Stimulated activated CD4-positive, alpha-beta T cell treated with anti-CD3 and anti-CD28 coated beads, TNF-alpha, amount 100 ng/mL, for 1 hour (primary cell): ENCODE data around the gene GRID2IP.

Source experiments
- DNase-seq, 3 donors: peaks; one replicate each; pipeline ENCODE4 v3.0.0-alpha.2; 2020; ENCODE audit warnings: low read depth in 3 of 3, low spot score in 1 of 3

Gene GRID2IP

DNA sequence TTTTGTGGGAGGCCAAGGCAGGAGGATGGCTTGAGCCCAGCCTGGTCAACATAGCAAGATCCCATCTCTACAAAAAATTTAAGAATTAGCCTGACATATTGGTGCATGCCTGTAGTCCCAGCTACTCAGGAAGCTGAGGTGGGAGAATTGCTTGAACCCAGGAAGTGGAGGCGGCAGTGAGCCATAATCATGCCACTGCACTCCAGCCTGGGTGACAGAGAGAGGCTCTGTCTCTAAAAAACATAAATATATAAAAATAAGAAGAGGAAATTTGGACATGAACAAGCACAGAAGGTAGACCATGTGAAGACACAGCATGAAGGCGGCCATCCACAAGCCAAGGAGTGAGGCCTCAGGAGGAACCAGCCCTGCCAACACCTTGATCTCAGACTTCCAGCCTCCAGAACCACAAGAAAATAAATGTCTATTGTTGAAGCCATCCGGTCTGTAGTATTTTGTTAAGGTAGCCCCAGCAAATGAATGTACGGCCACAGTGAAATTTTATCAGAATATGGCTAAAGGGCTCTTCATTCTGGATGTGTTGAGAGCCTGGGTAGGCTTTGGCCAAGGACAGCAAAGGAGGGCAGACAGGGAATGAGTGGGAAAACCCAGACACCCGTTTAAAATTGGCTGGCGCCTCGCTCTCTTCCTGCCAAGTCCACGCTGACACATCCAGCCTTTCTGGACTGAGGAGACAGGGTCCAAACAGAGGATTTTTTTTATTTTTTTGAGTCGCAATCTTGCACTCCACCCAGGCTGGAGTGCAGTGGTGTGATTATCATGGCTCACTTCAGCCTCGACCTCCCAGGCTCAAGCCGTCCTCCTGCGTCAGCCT lies 12.9 kb upstream of the GRID2IP start:
- DNase-seq, result no peak

DNA sequence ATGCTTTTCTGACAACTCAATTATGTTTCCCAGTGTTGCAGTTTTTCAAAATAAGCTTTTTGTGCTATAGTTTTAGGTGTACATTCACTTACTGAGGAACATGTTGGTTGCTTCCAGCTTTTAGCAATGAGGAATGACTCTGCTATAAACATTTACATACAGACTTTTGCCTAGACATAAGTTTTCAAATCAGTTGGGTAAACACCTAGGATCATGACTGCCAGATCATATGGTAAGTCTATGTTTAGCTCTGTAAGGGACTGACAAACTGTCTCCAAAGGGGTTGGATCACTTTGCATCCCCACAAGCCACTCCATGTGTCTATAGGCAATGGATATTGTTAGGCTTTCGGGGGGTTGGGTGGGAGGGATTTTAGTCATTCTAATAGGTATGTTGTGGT lies 10.8 kb upstream of the GRID2IP start:
- DNase-seq, result no peak

DNA sequence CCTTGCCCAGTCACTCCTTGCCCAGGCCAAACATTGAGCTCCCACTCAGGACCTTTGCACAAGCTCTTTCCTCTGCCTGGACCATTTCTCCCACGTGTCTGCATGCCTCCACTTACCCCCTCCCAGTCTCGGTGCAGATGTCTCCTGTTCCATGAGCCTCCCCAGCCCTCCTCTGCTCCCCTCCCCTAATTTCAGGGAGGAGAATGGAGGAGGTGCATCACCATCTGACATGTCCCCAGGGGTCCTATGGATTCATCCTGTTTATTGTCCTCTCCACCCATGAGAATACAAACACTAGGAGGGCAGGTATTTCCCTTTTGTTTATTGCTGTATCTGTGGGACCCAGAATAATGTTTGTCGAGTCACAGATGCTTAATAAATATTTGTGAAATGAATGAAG lies 8.6 kb upstream of the GRID2IP start:
- DNase-seq, result no peak

DNA sequence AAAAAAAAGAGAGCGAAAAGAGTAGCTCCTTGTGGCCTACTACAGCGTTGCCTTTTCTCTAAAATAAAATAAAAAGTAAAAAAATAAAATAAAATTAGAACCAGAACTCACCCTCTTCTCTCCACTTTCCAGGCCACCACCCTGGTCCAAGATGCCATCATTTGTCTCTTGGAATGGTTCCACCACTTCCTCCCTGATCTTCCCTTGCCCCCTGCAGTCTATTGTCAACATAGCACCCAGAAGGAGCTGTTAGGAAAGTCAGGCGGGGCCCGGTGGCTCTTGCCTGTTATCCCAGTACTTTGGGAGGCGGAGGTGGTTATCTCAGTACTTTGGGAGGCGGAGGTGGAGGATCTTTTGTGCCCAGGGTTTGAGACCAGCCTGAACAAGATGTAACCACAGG lies 7.6 kb upstream of the GRID2IP start:
- DNase-seq, result no peak

DNA sequence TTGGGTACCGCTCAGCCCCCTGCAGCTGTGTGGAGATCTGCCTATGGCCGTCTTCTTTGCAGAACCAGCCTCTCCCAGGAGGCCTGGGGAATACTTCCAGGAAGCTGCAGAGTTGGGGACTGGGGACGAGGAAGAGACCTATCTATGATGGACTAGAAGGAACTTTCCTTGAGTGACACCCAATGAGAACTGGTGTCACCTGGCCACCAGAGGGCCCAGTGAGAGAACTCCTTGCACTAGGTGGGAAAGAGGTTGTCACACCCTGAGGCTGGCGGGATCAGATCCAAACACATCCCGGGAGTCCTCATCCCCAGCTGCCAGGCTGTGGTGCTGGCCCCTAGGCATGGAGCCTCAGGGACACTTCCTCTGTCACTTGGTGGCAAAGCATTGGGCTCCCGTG lies 4.9 kb upstream of the GRID2IP start:
- DNase-seq, result no peak

DNA sequence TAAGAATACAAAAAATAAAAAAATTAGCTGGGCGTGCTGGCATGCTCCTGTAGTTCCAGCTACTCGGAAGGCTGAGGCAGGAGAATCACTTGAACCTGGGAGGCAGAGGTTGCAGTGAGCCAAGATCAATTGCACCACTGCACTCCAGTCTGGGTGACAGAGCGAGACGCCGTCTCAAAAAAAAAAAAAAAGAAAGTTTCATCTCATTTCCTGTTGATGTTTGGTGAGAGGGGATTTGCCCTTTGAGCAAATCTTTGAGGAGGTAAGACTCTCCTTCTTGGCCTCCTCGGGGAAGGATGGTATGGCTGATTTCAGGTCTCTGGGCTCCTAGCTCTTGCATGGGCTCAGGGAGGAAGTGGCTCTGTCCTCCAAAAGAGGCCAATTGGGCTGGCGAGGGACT lies 3.6 kb upstream of the GRID2IP start:
- DNase-seq, result no peak

DNA sequence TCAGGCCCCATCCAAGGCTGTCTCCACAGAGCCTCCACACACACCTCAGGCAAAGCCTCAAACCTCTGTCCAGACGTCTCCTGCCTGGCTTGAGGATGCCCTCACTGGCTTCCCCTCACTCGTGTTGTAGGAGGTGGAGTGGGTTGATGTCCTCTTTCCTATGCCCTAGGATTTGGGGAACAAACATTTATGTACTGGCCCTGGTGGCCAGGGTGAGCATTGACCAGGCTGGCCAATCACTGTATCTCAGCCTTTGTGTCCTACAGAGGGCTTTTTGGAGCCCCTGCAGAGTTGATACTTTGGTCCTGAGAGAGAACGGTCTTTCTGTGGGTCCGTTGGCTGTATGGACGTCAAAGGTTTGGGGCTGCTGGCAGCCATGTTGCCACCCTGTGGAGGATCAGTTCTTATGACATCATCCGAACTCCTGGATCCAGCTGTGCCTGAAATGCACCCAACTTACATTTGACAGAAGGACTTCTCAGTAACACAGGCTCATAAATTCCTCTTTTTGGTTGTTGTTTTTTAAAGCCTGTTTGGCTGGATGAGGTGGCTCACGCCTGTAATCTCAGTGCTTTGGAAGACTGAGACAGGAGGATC lies 2.3 kb upstream of the GRID2IP start:
- no peak for DNase-seq

DNA sequence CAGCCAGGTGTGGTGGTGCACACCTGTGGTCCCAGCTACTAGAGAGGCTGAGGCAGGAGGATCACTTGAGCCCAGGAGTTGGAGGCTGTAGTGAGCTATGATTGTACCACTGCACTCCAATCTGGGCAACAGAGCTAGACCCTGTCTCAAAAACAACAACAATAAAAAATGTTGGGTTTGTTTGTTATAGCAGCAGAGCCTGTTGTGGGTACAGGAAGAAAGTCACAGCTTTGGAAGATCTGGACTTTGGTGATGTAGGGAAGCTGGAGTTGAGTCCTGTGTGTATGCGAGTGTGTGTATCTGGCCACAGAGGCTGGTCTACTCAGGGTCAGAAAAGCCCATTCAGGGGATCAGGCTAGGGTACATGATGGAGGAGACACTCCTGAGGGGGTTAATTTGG lies 3.9 kb downstream of the GRID2IP start:
- DNase-seq, result no peak

DNA sequence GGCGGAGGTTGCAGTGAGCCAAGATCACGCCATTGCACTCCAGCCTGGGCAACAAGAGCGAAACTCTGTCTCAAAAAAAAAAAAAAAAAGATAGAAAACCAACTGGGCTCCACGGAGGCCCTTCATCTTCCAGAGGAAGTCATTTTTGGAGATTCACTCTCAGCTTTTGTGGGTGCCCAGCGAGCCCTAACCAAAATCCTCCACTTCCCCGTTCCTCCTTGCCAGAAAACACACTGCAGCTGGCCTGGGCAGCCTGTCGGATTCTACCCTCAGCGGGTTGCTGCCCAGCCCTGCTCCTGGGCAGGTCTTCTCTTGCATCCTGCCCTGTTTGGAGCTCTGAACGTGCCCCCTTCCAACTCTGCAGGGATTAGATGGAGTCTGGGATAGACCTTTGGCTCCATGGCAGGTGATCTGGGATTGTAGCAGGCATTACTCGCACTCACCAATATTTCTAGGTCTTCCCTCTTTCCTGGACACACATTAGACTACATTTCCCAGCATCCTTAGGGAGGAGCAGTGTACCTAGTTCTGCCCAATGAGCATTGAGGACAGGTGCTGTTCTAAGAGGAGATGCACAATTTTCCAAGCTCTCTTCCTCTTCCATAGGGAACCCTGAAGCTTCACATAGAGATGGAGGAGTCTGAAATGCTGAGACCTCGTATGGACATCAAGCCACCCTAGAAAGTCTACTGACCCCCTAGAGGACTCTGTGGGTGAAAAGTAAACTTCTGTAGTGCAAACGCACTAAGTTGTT lies 4.6 kb downstream of the GRID2IP start:
- no peak for DNase-seq

DNA sequence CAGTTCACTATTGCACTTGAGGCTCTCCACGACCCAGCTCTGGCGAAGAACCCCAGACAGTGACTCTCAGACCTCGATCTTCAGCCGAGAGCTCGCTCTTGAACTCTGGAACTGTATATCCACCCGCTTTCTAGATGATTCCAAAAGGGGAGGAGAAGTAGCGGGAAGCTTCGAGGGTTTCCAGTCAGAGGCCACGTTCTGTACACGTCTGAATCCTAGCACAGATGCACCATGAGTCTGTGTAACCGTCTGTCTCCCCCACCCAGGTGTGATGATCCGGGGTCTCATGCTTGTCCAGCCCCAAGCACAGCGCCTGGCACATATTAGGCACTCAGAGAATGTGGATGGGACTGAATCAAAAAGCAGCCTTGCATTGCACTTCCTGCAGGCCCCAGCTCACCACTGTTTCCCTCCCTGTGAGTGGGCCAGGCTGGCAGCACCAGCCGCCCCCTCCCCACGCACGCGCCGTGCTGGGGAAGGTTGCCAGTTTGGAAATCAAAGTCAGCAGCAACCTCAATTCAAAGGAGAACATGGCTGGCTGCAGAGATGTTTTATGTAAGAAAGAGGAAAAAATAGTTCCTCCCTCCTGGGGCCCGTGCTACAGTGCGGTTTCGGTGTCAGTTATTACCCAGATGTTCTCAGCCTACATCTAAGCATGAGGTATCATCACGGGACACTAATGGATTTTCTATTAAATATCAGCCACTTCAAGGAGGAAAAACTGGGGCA lies 5.7 kb downstream of the GRID2IP start:
- no peak for DNase-seq

DNA sequence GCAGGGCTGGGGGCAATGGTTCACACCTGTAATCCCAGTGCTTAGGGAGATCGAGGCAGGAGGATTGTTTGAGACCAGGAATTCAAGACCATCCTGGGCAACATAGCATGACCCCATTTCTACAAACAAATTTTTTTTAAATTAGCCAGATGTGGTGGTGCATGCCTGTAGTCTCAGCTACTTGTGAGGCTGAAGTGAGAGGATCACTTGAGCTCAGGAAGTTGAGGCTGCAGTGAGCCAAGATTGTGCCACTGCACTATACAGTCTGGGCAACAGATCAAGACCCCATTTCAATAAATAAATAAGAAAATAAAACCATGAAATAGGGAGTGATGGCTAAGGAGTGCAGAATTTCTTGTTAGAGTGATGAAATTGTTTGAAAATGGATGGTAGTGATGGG lies 8.9 kb downstream of the GRID2IP start:
- DNase-seq, result no peak

DNA sequence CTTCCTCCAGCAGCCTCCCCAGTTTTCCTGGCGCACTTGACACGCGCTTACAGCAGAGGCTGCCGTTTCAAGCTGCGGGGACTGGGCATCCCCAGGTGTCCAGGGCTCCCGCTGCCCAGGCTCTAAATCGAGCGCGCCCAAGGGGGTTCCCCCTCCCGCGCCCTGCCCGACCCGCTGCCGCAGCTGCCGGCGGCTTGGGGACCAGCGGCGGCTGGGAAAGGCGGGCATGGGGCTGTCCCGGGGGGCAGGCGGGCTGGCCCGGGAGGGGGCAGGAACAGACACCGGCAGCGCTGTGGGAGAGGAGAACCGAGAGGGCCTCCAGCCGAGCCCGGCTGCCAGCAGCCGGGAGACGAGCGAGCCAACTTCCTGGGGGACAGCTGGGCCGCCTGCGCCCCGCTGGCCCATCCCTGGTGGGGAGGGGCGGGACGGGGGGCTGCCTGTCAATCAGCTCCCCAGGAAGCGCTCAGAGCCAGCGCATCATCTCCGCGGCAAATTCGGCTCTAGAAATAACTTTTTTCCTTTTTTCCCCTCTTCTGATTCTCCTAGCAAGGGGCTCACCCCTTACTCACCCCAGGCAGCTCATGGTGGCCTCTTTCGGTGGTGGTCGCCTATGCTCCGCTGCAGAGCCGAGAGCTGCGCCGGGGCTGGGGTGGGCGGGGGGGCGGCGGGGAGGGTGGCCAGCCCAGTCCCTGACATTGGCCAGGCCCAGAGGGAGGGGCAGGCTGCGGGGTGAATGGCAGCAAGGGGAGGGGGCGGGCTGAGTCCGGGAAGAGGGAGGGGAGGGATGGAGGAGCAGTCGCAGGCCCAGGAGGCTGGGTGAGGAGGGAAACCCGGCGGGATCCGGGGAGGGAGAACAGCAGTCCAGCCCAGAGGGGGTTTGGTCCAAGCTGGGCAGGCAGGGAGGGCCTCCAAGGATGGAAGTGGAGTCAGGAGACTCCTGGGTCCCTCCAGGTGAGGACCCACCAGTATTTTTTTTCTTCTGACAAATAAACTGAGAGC lies 14.7 kb downstream of the GRID2IP start:
- no peak for DNase-seq

DNA sequence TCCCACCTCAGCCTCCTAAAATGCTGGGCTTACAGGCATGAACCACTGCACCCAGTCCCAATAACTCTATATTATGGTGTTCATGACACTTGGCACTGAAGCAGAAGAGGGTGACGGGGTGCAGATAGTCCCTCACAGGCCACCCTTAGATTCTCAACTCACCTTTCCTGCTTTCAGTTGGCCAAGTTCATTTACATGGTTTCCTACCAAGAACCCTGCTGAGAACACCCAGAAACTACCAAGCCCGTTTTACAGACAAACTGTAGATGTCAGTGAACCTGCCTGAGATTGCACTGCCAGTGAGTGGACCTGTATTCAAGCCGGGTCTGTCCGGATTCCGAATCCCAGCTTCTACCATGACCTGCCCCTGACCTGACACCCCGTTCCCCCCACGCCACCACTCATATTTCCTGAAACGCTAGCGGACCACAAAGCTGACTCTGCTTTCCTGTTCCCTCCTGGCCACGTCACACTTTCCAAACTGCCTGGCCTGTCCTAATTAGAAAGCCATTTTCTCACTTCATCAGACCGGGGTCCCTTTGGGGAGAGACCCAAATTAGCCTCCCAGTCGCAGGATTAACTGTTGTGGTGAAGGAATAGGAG lies 17.3 kb downstream of the GRID2IP start:
- no peak for DNase-seq

DNA sequence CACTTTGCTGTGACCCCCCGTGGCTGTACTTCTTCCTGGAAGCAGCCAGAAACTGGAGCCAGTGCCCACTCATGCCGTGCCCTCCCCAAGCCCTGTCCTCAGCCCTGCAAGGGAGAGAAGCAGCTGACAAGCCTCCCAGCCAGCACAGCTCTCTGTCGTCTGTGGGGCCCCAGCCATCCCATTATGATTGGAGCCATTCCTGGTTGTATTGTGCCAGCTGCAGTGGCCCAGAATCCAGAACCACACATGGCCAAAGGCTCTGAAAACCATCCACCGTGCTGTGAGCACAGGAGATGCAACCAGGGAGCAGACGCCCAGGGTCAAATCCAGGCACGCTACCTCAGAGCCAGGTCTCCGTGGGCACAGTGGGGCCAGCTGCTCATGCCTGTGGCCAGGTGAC lies 18.7 kb downstream of the GRID2IP start:
- no peak for DNase-seq

DNA sequence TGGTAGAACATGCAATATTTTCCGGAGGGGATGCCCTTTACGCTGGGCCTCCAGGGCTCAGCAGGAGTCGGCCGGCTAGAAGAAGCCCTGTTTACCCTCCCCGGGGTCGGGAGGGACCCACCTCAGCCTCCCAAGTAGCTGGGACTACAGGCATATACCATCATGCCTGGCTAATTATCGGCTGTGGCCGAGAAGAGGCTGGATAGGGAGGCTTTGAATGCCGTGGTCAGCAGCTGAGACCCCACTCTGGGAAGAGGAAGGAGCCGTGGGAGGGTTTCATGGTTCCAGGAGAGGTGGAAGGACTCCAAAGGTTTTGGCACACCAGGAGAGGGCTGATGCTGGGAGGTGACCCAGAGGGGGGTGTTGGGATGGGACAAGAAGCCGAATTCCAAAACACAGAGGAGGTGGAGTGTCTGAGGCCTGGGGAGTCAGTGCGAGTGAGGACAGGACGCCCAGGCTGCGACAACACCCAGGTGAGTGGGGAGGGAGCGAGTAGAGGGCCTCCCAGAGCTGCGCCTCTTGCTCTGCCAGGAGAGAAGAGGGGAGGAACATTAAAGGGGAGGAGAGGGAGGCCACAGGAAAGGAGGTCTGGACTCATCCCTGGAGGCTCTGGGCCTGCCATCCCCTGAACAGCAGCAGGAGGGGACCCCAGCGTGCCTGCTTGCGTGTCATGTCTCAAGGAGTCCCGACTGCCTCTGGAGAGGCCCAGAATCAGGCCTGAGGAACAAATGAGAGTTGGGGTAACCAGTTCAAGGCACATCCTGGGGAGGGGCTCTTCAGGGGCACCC lies 19.6 kb downstream of the GRID2IP start:
- no peak for DNase-seq

DNA sequence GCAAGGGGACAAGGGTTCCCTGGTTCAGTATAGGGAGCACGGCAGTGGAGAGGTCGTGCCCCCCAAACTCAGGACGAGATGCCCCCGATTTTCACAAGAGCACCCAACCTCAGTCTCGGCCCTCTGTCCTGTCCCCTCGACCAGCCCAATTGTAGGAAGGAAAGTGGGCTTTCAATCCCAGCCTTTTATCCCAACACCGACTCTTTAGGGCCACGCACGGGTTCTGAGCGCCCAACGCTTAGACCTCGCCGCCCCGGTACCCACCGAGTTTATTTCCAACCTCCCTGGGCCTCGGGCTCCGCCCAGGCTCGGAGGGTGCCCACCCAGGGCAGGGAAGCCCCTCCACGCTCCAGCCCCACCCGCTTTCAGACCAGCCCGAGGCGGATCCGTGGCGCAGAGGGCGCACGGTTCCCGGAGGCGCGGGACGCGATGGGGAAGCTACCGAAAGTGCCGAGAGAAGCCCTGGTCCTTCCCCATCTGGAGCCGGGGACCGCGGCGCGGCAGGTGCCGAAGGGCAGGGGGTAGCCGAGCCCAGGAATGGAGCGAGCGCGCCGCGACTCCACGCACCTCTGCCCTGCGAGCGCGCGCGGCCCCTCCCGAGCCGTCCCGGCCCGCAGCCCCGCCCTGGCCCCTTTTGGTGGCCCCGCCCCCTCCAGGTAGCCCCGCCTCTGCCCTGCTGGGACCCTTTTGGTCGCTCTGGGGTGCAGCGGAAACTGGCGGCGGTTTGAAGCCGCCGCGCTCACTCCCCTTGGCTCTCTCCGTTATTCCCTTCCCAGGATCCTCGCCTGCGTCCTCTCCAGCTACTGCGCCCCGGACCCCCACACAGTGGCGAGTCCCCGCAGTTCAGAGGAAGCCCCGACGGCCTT lies 20.4 kb downstream of the GRID2IP start:
- peak in 2 of 3 donors; percentile 34 to 51 for DNase-seq

DNA sequence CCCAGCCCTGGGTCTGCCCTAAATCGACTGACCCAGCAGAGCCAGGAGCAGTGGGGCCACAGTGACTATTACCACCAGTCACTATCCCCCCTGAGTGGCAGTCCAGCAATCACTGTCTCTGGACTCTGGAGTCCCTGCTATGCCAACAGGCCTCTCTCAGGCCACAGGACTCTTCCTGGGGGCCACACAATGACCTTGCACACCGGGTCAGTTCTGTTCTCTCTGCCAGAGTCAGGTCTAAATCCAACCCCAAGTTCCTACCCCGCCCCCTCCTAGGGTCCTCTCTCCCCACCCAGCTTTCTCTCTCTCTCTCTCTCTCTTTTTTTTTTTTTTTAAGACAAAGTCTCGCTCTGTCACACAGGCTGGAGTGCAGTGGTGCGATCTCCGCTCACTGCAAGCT lies 21.6 kb downstream of the GRID2IP start:
- no peak for DNase-seq
